ENCODE results near the gene SUPT3H. TPM values are rescaled to one million over a fixed set of nuclear protein-coding genes. Genes with fewer than 3 reads are reported as not detected.

The SUPT3H gene
- polyA plus RNA-seq, 3 donors = 2.4 to 3.5 (median 2.5) TPM

DNA sequence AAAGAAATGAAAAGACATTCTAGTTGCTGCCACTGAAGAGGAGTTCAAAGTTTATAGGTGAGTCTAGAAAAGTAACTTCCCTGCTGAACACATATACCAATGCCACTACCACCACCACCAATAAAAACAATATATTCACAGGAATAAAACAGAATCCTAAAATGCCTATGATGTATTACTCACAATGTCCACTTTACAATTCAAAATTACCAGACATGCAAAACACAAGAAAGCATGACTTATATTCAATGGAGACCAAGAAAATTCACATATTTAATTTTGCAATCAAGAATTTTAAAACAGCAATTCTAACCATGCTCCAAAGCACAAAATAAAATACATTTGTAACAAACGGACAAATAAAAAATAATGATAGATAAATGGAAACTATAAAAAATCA, 434.9 kb downstream of the SUPT3H start:
- no peak overlapping the region for H3K4me3 ChIP-seq (replicated peaks in 1 of 3; ENCODE audit: low read depth in 2 of 3, low read length in 3 of 3)
- intact Hi-C loops (cut with micrococcal nuclease) = no loop called here
- DNase-seq = no peak
- H3K79me2 ChIP-seq (ENCODE audit: insufficient read depth, low read length) = no peaks in the 10 kb centered on the region
- no peaks in the 10 kb centered on the region for H4K20me1 ChIP-seq (ENCODE audit: insufficient read depth, low read length)
- no peaks in the 10 kb centered on the region for H3K36me3 ChIP-seq (replicated peaks in 1 of 2; ENCODE audit: control insufficient read depth in 1 of 2, insufficient read depth in 2 of 2, low read length in 2 of 2)
- H3K36me3 Mint-ChIP-seq = peaks cover 1 to 6% of the 10 kb centered on the region in 2 donors
- H3K27ac ChIP-seq (ENCODE audit: low read depth in 1 of 2, low read length in 2 of 2) = no peak overlapping the region
- H2AFZ ChIP-seq (ENCODE audit: insufficient read depth, low read depth, low read length, poor library complexity, severe bottlenecking) = no peak overlapping the region
- H3K9me3 ChIP-seq (replicated peaks in 1 of 2; ENCODE audit: control insufficient read depth in 1 of 2, insufficient read depth in 1 of 2, low read length in 2 of 2) = peaks cover 2 to 19% of the 10 kb centered on the region in 2 donors
- H3K27me3 Mint-ChIP-seq (ENCODE audit: low read depth in 3 of 3) = peaks cover 0 to 2% (median 0%) of the 10 kb centered on the region in 3 donors
- TF ChIP-seq, protein P1, sequence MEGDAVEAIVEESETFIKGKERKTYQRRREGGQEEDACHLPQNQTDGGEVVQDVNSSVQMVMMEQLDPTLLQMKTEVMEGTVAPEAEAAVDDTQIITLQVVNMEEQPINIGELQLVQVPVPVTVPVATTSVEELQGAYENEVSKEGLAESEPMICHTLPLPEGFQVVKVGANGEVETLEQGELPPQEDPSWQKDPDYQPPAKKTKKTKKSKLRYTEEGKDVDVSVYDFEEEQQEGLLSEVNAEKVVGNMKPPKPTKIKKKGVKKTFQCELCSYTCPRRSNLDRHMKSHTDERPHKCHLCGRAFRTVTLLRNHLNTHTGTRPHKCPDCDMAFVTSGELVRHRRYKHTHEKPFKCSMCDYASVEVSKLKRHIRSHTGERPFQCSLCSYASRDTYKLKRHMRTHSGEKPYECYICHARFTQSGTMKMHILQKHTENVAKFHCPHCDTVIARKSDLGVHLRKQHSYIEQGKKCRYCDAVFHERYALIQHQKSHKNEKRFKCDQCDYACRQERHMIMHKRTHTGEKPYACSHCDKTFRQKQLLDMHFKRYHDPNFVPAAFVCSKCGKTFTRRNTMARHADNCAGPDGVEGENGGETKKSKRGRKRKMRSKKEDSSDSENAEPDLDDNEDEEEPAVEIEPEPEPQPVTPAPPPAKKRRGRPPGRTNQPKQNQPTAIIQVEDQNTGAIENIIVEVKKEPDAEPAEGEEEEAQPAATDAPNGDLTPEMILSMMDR (IDR thresholded peaks at IDR 0.05) = no peak
- WGBS (ENCODE audit: insufficient coverage) = no CpG with 5 or more reads among the region's 1 CpG
- H3K4me1 ChIP-seq (ENCODE audit: control insufficient read depth in 1 of 2, insufficient read depth in 2 of 2, low read length in 2 of 2) = no peaks in the 10 kb centered on the region
- no peak overlapping the region for H3K9ac ChIP-seq (ENCODE audit: insufficient read depth, low read length, poor library complexity, severe bottlenecking)
- no peaks in the 10 kb centered on the region for H3K4me1 Mint-ChIP-seq
- no peak overlapping the region for H3K27ac Mint-ChIP-seq
- no peak overlapping the region for H3K4me2 ChIP-seq (replicated peaks; ENCODE audit: extremely low read depth, low read length, poor library complexity, severe bottlenecking)
- H3K9me3 Mint-ChIP-seq = peaks cover 7 to 27% (median 20%) of the 10 kb centered on the region in 7 donors
- no peak overlapping the region for H3K4me3 Mint-ChIP-seq
- no peaks in the 10 kb centered on the region for H3K27me3 ChIP-seq (ENCODE audit: control insufficient read depth in 2 of 2, insufficient read depth in 2 of 2, low read length in 2 of 2)

DNA sequence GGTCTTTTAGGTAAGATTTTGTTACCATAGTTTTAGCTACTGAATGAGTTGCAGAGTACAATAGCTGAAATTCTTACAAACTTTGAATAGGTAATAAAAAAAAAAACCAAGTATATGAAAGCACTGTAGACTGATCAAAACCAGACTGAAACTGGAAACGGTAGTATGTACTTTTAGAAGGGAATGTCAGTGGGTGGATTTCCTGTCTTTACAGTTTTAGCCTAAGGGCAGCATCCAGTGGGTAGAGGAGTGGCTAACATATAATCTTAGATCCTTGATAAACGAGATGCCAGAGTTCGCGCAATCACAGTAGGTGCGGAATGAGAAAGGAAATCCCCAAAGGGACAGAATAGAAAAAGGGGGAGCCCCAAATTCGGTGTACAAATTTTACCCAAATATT, 435.5 kb downstream of the SUPT3H start:
- DNase-seq = no peak
- intact Hi-C loops (cut with micrococcal nuclease) = no loop called here
- peaks cover 0 to 2% (median 0%) of the 10 kb centered on the region in 3 donors for H3K27me3 Mint-ChIP-seq (ENCODE audit: low read depth in 3 of 3)
- no peak overlapping the region for H3K27ac Mint-ChIP-seq
- H3K4me1 ChIP-seq (ENCODE audit: control insufficient read depth in 1 of 2, insufficient read depth in 2 of 2, low read length in 2 of 2) = no peaks in the 10 kb centered on the region
- no peak overlapping the region for H3K27ac ChIP-seq (ENCODE audit: low read depth in 1 of 2, low read length in 2 of 2)
- H3K4me1 Mint-ChIP-seq = no peaks in the 10 kb centered on the region
- H3K4me2 ChIP-seq (replicated peaks; ENCODE audit: extremely low read depth, low read length, poor library complexity, severe bottlenecking) = no peak overlapping the region
- no peak overlapping the region for H3K4me3 Mint-ChIP-seq
- H3K79me2 ChIP-seq (ENCODE audit: insufficient read depth, low read length) = no peaks in the 10 kb centered on the region
- peaks cover 9 to 27% (median 21%) of the 10 kb centered on the region in 7 donors for H3K9me3 Mint-ChIP-seq
- H3K36me3 Mint-ChIP-seq = peaks cover 1 to 6% of the 10 kb centered on the region in 2 donors
- no peaks in the 10 kb centered on the region for H3K27me3 ChIP-seq (ENCODE audit: control insufficient read depth in 2 of 2, insufficient read depth in 2 of 2, low read length in 2 of 2)
- no peak overlapping the region for H3K4me3 ChIP-seq (replicated peaks in 1 of 3; ENCODE audit: low read depth in 2 of 3, low read length in 3 of 3)
- 100% methylated on average over 3 of the region's 6 CpGs for WGBS (ENCODE audit: insufficient coverage)
- TF ChIP-seq, protein P1 (IDR thresholded peaks at IDR 0.05) = no peak
- H3K9me3 ChIP-seq (replicated peaks in 1 of 2; ENCODE audit: control insufficient read depth in 1 of 2, insufficient read depth in 1 of 2, low read length in 2 of 2) = peaks cover 2 to 19% of the 10 kb centered on the region in 2 donors
- H3K9ac ChIP-seq (ENCODE audit: insufficient read depth, low read length, poor library complexity, severe bottlenecking) = no peak overlapping the region
- no peak overlapping the region for H2AFZ ChIP-seq (ENCODE audit: insufficient read depth, low read depth, low read length, poor library complexity, severe bottlenecking)
- H4K20me1 ChIP-seq (ENCODE audit: insufficient read depth, low read length) = no peaks in the 10 kb centered on the region
- H3K36me3 ChIP-seq (replicated peaks in 1 of 2; ENCODE audit: control insufficient read depth in 1 of 2, insufficient read depth in 2 of 2, low read length in 2 of 2) = no peaks in the 10 kb centered on the region
